ENCODE data around the gene LPCAT3. TPM values are rescaled to one million over a fixed set of nuclear protein-coding genes. Genes with fewer than 3 reads are reported as not detected.
A peak's percentile ranks its signal among the peaks of the same experiment; 100 is the strongest.

The LPCAT3 gene
- total and polyA plus RNA-seq, 2 of the 13 experiments (the other 11 are each of a cell fraction or from before 2014, with no cell fraction given), result 44.5 to 64.3 TPM

DNA sequence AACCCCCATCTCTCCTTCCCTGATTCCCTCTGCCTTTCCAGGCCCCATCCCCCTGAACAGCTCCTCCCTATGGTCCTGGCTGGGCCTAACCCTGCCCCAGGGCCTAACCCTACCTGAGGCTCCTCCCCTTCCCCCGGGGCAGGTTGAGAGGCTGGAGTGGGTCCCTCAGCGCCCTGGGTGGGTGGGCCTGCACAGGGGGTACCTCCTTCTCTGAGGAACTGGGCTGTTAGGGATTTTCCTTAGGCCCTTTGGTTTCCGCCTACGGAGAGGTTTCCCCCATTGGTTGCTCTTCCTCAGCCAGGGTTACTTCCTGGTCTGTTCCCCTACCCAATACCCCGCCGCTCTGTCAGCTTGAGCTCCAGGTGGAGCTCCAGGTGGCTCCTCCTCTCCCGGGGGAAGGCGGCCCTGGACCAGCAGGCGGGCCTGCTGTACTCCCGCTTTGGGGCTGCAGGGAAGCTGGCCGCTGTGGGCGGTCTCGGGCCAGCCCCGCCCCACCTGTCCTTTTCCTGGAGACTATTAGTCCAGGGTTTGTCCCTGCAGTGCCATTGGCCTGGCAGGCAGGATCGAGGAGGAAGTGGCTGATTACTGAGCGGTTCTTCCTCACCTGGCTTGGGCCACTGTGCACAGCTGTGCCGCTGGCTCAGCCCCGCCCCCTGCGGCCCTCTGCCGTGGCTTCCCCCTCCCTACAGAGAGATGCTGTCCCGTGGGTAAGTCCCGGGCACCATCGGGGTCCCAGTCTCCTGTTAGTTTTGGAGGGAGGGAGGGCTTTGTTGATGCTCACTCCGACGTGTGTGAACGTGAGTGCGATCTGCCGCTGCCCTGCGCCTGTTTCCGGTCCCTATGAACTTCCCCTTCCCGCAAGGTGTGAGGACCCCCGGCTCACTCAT is 72.0 kb downstream of the LPCAT3 start (continued):
- TF ChIP-seq REPIN1 (CRISPR knock-in tag; IDR thresholded peaks at IDR 0.05; ENCODE audit: borderline replicate concordance, low read depth) (no peak), DNMT1 (CRISPR knock-in tag; IDR thresholded peaks at IDR 0.05) (no peak), MIER3 (CRISPR knock-in tag; IDR thresholded peaks at IDR 0.05; ENCODE audit: borderline replicate concordance) (0 out of 2 replicates have a peak, but pooled peaks have one; percentile 34), ELF4 (CRISPR knock-in tag; IDR thresholded peaks at IDR 0.05; ENCODE audit: borderline replicate concordance) (0 out of 2 replicates have a peak, but pooled peaks have one; percentile 36), RFX5 (IDR thresholded peaks at IDR 0.05; ENCODE audit: low read depth, low read length) (peak; percentile 80), ZNF558 (CRISPR knock-in tag; IDR thresholded peaks at IDR 0.05; ENCODE audit: borderline replicate concordance) (0 out of 2 replicates have a peak, but pooled peaks have one; percentile 59), HNRNPK (IDR thresholded peaks at IDR 0.05; ENCODE audit: low read depth, low read length, poor library complexity, severe bottlenecking) (no peak), ZSCAN30 (CRISPR knock-in tag; IDR thresholded peaks at IDR 0.05) (no peak), ZNF879 (CRISPR knock-in tag; IDR thresholded peaks at IDR 0.05) (no peak), YY1 (IDR thresholded peaks at IDR 0.05; ENCODE audit: insufficient read depth, insufficient replicate concordance, low read depth, low read length) (peak; percentile 41), XRCC5 (optimal IDR thresholded peaks at IDR 0.05; ENCODE audit: low read length) (no peak), ZNF543 (CRISPR knock-in tag; IDR thresholded peaks at IDR 0.05) (no peak), ZNF501 (CRISPR knock-in tag; IDR thresholded peaks at IDR 0.05) (0 out of 2 replicates have a peak, but pooled peaks have one; percentile 7)
- TF ChIP-seq, protein P1, sequence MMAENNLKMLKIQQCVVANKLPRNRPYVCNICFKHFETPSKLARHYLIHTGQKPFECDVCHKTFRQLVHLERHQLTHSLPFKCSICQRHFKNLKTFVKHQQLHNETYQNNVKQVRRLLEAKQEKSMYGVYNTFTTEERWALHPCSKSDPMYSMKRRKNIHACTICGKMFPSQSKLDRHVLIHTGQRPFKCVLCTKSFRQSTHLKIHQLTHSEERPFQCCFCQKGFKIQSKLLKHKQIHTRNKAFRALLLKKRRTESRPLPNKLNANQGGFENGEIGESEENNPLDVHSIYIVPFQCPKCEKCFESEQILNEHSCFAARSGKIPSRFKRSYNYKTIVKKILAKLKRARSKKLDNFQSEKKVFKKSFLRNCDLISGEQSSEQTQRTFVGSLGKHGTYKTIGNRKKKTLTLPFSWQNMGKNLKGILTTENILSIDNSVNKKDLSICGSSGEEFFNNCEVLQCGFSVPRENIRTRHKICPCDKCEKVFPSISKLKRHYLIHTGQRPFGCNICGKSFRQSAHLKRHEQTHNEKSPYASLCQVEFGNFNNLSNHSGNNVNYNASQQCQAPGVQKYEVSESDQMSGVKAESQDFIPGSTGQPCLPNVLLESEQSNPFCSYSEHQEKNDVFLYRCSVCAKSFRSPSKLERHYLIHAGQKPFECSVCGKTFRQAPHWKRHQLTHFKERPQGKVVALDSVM (CRISPR knock-in tag; IDR thresholded peaks at IDR 0.05), result no peak
- TF ChIP-seq, protein P2, sequence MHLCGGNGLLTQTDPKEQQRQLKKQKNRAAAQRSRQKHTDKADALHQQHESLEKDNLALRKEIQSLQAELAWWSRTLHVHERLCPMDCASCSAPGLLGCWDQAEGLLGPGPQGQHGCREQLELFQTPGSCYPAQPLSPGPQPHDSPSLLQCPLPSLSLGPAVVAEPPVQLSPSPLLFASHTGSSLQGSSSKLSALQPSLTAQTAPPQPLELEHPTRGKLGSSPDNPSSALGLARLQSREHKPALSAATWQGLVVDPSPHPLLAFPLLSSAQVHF (CRISPR knock-in tag; IDR thresholded peaks at IDR 0.05), result no peak
- TF ChIP-seq, protein P3, sequence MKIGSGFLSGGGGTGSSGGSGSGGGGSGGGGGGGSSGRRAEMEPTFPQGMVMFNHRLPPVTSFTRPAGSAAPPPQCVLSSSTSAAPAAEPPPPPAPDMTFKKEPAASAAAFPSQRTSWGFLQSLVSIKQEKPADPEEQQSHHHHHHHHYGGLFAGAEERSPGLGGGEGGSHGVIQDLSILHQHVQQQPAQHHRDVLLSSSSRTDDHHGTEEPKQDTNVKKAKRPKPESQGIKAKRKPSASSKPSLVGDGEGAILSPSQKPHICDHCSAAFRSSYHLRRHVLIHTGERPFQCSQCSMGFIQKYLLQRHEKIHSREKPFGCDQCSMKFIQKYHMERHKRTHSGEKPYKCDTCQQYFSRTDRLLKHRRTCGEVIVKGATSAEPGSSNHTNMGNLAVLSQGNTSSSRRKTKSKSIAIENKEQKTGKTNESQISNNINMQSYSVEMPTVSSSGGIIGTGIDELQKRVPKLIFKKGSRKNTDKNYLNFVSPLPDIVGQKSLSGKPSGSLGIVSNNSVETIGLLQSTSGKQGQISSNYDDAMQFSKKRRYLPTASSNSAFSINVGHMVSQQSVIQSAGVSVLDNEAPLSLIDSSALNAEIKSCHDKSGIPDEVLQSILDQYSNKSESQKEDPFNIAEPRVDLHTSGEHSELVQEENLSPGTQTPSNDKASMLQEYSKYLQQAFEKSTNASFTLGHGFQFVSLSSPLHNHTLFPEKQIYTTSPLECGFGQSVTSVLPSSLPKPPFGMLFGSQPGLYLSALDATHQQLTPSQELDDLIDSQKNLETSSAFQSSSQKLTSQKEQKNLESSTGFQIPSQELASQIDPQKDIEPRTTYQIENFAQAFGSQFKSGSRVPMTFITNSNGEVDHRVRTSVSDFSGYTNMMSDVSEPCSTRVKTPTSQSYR (CRISPR knock-in tag; IDR thresholded peaks at IDR 0.05; ENCODE audit: borderline replicate concordance), result 0 out of 2 replicates have a peak, but pooled peaks have one; percentile 3

All from HepG2 (cell line).